ENCODE measurements around the gene UBAP1L.
"Not testable (repeated sequence)": the region's sequence is repeated elsewhere in the genome, so short reads cannot be mapped to it uniquely, and the experiment has no call there.

The UBAP1L gene

DNA sequence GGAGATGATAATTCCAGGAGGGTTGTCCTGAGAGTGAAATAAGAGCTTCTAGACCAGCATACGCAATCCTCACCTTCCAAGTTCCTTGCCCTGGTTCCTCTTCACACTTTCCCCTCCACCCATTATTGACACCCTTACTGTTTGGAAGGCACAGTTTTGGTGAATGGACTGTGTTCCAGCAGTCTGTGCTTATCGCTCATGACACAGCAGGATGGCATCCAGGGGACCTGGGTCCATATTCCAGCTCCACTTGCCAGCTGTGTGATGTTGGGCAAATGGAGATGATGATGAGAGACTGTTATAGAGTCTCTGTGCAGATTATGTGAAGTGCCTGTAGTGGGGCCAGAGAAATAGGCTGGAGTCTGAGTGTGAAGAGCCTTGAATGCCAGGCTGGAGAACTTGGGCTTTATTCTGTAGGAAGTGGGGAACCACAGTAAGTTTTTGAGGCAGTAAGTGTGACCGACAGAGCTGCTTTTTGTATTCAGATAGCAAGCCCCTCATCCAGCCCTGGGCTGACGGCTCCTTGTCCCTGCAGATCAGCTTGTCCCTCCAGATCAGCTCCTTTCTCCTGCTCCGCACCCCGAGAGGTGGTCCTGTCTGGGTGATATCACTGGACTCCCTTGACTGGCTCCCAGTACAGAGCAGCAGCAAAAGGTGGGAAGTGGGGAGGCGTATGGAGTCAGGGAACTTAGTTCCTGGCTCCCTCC is 30.3 kb downstream of the UBAP1L start:
- no peak for DNase-seq (ENCODE audit: low read depth in 3 of 3)

- DNase-seq (ENCODE audit: low read depth in 3 of 3), result no peak
These were observed 31.7 kb downstream of the UBAP1L start for GRCh38 chr15:65083262-65083701.

- DNase-seq (ENCODE audit: low read depth in 3 of 3), result no peak
These were observed 32.6 kb downstream of the UBAP1L start for GRCh38 chr15:65082303-65082953.

GRCh38 chr15:65081758-65082157 is 33.2 kb downstream of the UBAP1L start:
- DNase-seq (ENCODE audit: low read depth in 3 of 3), result peak in 1 of 3 experiments; percentile 7

DNA sequence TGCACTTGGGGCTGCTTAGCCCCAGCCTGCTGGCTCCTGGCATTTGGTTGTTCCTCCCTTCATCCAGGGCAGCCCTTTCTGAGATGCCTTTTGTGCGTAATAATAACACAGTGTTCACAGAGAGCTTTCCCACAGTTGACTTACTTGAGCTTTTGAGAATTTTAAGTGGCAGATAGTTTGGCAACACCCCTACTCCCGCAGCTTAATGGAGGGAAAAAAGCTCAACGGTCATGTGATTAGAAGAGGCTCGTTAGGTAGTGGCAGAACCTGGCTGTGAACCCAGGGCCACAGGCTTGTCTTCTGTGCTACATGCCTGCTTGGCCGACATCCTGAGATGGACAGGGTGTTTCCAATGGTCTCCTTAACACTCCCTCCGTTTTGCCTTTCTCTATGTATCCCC is 33.7 kb downstream of the UBAP1L start:
- no peak for DNase-seq (ENCODE audit: low read depth in 3 of 3)

- DNase-seq (ENCODE audit: low read depth in 3 of 3), result no peak
These were observed 35.4 kb downstream of the UBAP1L start for GRCh38 chr15:65079580-65079979.

DNA sequence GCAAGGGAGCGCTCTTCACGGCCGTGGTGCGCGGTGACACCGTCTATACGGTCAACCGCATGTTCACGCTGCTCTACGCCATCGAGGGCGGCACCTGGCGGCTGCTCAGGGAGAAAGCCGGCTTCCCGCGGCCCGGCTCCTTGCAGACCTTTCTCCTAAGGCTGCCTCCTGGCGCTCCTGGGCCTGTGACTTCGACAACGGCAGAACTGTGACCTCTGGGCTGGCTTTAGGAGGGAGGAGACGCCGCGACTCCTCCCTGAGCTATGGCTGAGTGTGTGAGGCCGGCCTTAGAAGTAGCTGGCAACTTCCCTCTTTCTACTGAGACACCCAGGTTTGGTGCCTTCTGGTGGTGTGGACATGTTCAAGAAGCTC is 37.0 kb downstream of the UBAP1L start:
- peak; percentile 13 to 21 (median 15) for DNase-seq (ENCODE audit: low read depth in 3 of 3)

DNA sequence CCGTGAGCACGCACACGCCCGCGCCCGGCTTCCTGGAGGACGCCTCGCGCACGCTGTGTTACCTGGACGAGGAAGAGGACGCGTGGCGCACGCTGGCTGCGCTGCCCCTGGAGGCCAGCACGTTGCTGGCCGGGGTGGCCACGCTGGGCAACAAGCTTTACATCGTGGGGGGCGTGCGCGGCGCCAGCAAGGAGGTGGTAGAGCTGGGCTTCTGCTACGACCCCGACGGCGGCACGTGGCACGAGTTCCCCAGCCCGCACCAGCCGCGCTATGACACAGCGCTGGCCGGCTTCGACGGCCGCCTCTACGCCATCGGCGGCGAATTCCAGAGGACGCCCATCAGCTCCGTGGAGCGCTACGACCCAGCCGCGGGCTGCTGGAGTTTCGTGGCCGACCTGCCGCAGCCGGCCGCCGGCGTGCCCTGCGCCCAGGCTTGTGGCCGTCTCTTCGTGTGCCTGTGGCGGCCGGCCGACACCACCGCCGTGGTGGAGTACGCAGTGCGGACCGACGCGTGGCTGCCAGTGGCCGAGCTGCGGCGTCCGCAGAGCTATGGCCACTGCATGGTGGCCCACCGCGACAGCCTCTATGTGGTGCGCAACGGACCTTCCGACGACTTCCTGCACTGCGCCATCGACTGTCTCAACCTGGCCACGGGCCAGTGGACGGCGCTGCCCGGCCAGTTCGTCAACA is 37.6 kb downstream of the UBAP1L start:
- DNase-seq (ENCODE audit: low read depth in 3 of 3), result no peak

DNA sequence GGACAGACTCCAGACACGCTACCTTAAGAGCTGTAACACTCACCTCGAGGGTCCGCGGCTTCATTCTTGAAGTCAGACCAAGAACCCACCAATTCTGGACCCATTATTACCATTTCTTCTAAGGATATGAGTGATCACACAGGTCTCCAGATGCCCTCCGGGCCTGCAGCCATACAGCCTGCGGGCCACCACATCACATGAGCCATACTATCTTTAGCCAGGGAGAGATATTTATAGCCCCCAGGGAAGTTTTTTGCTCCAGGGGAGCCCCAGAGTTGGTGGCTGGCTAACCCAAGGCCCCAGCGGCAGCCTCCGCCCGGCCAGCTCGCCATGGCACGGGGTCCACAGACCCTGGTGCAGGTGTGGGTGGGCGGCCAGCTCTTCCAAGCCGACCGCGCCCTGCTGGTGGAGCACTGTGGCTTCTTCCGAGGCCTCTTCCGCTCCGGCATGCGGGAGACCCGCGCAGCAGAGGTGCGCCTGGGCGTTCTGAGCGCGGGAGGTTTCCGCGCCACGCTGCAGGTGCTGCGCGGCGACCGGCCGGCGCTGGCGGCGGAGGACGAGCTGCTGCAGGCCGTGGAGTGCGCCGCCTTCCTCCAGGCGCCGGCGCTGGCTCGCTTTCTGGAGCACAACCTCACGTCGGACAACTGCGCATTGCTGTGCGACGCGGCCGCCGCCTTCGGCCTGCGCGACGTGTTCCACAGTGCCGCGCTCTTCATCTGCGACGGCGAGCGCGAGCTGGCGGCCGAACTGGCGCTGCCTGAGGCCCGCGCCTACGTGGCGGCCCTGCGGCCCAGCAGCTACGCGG is 38.3 kb downstream of the UBAP1L start, which contains the start of gene KBTBD13:
Gene KBTBD13, plus strand, starts transcription at position 261 of the 805 bp plus-strand sequence. Its CDS starts 70 bp downstream, at position 331.
- DNase-seq (ENCODE audit: low read depth in 3 of 3), result no peak

DNA sequence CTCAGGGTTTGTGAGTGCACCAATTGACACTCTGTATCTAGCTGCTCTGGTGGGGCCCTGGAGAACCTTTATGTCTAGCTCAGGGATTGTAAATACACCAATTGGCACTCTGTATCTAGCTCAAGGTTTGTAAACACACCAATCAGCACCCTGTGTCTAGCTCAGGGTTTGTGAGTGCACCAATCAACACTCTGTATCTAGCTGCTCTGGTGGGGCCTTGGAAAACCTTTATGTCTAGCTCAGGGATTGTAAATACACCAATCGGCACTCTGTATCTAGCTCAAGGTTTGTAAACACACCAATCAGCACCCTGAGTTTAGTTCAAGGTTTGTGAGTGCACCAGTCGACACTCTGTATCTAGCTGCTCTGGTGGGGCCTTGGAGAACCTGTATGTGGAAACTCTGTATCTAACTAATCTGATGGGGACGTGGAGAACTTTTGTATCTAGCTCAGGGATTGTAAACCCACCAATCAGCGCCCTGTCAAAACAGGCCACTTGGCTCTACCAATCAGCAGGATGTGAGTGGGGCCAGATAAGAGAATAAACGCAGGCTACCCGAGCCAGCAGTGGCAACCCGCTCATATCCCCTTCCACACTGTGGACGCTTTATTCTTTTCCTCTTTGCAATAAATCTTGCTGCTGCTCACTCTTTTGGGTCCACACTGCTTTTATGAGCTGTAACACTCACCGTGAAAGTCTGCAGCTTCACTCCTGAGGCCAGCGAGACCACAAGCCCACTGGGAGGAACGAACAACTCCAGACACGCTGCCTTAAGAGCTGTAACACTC is 39.2 kb downstream of the UBAP1L start:
- DNase-seq (ENCODE audit: low read depth in 3 of 3), result not testable (repeated sequence)

GRCh38 chr15:65074946-65075345 is 40.1 kb downstream of the UBAP1L start:
- not testable (repeated sequence) for DNase-seq (ENCODE audit: low read depth in 3 of 3)

- no peak for DNase-seq (ENCODE audit: low read depth in 3 of 3)
These were observed 42.4 kb downstream of the UBAP1L start for GRCh38 chr15:65072617-65073016.

DNA sequence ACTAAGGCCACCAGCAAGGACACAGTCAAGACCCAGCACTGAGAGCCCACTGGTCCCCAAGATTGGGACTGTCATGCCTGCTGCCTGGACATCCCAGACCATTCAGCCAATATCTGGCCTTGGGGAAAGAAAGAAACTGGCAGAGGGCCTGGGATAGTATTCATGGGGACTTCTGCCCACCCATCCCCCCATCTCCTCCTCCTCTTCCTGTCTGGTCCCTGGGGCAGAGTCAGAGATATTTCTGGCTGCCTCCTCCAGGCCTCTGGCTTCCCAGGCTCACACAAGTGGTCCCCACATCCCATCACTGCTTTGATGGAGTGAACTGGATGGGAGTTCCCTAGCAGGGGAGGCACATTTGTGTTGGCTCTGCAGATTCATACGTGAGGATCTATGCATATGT is 43.0 kb downstream of the UBAP1L start:
- DNase-seq (ENCODE audit: low read depth in 3 of 3), result no peak

DNA sequence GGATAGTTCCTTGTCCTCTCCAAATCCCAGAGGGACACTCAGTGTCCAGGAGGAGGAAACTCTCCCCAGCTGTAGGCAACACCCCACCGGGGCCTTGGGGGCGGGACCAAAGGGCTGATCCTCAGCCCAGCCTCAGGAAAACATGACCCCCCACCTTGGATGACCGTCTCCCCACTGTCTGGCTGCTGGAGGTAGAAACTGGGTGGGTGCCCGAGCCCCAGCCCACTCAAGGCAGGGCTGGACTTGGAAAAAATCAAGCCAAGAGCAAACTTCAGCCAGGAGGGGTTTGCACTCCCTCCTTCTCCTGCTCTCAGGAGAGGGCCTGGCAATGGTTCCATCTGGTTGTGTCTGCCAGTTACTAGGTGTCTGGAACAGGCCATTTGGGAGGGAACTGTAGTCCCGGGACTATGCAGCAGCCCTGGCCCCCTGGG is 43.6 kb downstream of the UBAP1L start:
- DNase-seq (ENCODE audit: low read depth in 3 of 3), result no peak

- DNase-seq (ENCODE audit: low read depth in 3 of 3), result no peak
These were observed 45.0 kb downstream of the UBAP1L start for GRCh38 chr15:65069779-65070546.

DNA sequence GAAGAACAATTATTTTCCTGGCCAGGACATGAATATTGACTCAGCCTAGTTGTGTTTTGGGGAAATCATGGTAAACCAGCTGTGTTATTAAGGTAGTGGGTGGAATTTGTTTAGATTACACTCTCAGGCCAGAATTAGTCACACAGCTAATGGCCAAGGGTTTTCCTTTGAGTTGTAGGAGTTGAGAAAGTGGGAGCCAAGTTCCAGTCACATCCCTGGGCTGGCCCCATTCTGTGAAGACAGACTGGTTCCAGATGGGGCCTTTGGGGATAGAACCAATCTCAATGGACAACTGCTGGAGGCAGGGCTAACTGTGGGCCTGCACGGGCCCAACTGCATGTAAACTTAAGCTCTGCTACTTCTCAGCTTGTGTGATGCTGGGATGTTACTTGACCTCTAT is 45.8 kb downstream of the UBAP1L start:
- DNase-seq (ENCODE audit: low read depth in 3 of 3), result no peak

DNA sequence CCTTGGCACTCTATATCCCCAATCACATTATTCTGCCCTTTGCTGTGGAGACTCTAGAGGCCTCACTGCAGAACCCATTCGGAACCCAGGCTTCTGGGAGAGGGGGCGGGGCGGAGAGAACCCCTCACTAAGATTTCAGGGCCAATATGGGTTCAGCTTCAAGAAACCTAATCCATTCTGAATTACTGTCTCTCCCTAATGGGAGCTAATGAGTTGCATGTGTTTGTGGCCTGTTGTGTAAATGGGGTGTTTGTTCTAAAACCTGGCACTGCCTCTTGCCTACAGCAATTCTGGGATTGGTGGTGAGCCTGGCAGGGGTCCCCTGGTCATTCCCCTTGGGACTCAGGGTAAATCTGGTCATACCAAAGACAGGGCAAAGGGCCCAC is 46.6 kb downstream of the UBAP1L start:
- DNase-seq (ENCODE audit: low read depth in 3 of 3), result no peak

- no peak for DNase-seq (ENCODE audit: low read depth in 3 of 3)
These were observed 47.2 kb downstream of the UBAP1L start, which contains the start of gene RASL12 for GRCh38 chr15:65067645-65068402. Gene RASL12 (minus strand): TSS chr15:65067991. CDS start chr15:65067835, 156 bp downstream.

- DNase-seq (ENCODE audit: low read depth in 3 of 3), result no peak
These were observed 47.7 kb downstream of the UBAP1L start for GRCh38 chr15:65067317-65067644.

All from stimulated activated CD4-positive, alpha-beta T cell treated with anti-CD3 and anti-CD28 coated beads, TNF-alpha, amount 100 ng/mL, for 4 hours (primary cell).